OCI-M2 (cell line): Measurements from ENCODE around the gene LRP2.
A peak's percentile ranks its signal among the peaks of the same experiment; 100 is the strongest.

Experiments
- DNase-seq: peaks from one replicate; lab custom pipeline; 2025; ENCODE audit not compliant: unreplicated experiment; lab: John Stamatoyannopoulos, UW

LRP2 gene

DNA sequence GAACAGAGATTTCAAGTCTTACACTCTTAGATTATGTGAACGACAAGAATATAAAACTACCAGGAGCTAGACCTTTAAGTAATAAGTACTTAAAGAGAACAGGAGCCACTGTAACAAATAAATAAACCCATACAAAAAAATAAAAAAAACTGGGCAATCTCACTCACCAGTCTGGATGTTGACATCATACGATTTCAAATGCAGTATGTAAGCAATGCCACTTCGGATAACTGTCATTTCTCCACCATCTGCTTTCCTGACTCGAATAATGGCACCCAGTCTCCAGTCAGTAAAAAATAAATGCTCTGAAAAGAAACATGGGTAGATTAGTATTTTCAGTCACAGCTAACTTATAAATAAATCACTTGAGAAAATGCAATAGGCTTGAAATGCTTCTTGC, 115.1 kb downstream of the LRP2 start:
- no peak for DNase-seq

DNA sequence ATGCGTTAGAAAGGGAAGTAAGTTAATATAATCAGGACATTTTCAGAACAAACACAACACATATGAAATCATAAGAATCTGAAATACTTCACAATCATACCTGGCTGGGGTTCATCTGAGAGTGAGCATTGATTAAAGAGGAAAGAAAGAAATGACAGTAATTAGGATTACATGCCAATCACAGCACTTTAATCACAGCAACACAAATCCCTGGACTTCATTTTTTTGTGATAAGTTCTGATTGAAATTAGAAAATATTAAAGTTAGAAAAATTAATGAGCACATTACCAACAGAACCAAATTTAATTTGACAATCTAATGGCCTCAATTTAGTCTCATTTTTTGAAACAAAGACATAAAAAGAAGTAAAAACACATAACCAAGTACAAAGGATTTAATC, 121.9 kb downstream of the LRP2 start:
- no peak for DNase-seq

- no peak for DNase-seq
Measured at GRCh38 chr2:169237939-169238338, 124.4 kb downstream of the LRP2 start.

- DNase-seq: no peak
Measured at GRCh38 chr2:169237286-169237685, 125.0 kb downstream of the LRP2 start.

DNA sequence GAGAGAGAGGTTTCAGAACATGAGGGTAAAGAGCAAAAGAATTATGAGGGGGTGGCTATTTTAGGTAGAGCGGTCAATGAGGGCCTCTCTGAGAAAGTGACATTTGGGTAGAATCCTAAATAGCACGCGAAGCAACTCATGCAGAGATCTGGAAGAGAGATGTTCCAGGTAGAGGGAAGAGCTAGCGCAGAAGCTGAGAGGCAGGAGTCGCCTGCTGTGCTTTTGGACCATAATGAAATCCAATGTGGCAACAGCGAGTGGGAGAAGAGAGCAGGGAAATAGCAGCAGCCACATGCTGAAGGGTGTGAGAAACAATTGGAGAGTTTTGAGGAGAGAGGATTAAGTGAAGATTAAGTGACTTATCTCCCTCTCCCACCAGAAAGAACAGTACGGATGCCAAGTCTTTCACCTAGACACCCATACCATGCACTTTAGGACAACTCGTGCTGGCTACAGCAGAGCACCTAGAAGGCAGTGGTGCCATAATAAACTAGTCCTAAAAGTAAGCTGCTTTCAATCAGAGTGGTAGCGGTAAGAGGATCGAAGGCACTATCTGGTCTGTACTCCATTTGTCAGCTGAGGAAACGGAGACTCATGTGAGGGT, 129.7 kb downstream of the LRP2 start:
- DNase-seq: no peak

DNA sequence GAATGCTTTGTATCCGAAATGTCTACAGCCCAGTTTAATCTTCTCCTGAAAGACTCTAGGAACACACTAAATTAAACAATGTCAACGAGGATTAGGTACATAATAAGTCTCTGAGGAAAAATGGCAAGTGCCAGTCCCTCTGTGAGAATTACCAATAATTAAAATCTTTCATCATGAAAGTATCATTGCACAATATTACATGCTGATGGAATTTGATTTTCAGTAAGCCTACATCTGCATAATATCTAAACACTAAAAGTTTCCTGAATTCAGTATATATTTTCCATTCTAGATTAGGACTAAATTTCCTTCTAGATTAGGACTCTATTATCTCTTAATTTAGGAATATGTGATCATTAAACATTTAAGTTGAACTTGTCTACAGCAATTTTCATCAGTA, 132.1 kb downstream of the LRP2 start:
- no peak for DNase-seq

GRCh38 chr2:169229590-169229989, 132.7 kb downstream of the LRP2 start:
- no peak for DNase-seq

GRCh38 chr2:169225906-169226305, 136.4 kb downstream of the LRP2 start:
- no peak for DNase-seq

GRCh38 chr2:169225233-169225750, 137.0 kb downstream of the LRP2 start:
- DNase-seq: no peak

DNA sequence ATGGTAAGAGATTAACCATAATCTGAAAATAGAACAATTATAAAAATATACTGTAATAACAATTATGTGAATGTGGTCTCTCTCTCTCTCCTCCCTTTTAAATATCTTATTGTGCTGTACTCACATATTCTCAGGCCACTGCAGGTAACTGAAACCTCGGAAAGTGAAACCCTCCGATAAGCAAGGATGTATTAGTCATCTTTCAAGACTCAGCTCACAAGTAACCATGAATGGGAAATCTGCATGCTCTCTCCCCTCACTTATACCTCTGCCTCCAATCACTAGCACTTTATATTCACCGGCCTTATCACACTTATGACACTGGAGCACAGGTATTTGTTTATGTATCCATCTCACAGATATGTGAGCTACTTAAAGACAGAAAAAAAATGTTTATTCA, 139.7 kb downstream of the LRP2 start:
- no peak for DNase-seq

DNA sequence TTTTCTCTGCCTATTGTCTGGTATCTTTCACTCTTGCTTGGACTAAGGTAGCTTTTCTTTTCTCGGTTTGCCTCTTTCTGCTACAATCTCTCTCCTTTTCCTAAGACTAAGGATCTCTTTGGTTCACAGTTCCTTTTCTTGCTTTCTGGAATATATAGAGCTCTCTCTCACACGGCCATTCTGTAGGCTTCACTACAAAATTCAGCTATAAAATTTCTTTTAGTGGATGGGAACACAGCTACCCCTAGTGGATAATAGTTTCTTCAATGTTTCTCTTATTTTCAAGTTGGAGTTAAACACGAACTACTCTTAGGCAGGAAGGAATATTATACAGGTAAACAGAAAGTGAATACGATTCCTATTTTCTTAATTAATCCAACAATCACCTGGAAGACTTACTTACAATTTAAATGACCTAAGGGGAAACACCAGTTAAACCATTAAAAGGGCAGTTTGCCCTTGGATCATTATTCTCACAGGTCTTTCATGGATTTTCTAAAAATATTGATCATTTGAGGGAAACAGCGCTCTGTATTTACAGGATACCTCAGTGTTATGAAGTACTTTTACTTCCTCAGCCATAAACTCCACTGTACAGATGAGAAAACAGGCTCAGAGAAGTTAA, 140.5 kb downstream of the LRP2 start:
- peak; percentile 6 for DNase-seq

DNA sequence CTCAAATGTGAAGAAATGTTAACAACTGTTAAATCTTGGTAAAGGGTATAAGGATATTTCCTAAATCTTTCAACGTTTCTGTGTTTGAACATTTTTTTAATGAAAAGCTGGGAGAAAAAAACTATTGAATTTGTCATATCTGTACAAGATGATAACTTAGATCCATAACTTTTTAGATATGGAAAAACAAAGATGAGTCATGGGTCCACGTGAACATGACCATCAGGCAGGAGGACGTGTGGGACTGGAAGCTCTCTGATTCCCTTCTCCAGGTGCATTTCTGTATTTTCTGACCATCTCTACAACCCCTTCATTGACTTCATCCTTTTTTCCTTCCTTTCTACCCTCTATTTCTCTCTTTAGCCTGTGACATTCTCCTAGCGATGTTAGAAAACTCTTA, 151.4 kb downstream of the LRP2 start:
- no peak for DNase-seq

- no peak for DNase-seq
Measured at GRCh38 chr2:169208026-169208425, 154.3 kb downstream of the LRP2 start.

DNA sequence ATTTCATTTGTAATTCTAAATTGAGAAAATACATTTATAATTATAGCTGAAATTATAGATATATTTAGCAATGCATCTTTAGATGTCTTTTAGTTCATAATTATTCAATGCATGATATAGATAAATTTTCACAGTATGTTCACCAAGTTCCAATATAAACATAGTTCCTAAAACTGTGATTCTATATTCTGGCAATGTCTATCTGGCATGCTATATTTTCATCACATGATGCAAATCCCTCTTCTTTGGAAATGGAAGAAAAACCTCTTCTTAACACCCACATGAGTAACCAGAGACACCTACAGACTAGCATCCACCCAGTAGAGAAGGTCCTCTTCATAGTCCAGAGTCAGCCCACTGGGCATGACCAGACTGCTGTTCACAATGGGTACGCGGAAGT, 157.2 kb downstream of the LRP2 start:
- DNase-seq: no peak

DNA sequence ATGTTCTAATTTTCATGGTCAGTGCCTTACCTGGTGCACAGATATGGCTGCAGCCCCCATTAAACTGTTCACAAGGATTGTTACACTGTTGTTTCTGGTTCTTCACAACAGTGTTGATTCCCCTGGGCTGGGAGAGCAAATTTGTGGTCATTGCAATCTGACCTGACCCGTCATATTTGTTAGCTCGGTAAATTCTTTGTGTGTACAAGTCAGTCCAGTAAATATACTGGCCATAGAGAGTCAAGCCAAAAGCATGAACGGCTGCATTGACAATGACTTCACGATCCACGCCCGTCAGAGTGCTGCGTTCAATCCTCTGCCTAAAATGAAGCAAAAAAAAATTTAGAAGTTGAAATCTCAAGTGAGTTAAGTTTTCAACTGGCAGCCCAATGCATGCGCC, 158.4 kb downstream of the LRP2 start:
- no peak for DNase-seq

DNA sequence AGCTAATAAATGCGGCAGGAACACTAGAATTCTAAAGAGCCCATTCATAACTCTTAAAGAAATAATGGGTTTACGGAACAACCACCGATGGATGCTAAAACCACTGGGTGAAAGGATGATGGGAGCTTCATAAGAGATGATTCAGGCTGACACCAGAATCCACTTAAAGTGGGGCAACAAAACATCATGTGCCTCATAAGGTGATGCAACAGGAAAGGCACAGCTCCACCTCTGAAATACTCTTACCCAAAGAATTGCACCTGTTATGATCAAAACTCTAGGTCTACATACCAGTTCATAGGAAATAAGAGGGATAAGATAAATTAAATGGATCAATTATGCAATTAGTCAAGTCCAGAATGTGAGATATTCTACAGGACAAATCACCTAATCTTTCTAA, 161.6 kb downstream of the LRP2 start:
- DNase-seq: no peak

DNA sequence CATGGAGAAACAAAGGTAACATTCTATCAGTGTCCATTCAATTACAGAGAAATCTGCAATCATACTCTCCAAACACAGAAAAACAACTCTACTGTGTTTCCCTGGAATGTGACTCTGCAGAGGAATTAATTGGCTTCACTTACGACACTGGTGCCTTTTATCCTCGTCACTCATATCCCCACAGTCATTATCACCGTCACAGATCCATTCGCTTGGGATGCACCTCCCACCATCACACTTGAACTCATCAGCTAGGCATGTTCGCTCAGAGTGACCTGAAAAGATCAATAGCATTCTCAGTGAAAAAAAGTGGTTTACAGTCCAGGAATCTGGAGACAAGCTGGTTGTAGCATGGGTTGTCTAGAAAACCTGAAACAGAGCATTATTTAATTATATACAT, 168.7 kb downstream of the LRP2 start:
- no peak for DNase-seq

- DNase-seq: no peak
Measured at GRCh38 chr2:169190197-169190775, 172.0 kb downstream of the LRP2 start.

DNA sequence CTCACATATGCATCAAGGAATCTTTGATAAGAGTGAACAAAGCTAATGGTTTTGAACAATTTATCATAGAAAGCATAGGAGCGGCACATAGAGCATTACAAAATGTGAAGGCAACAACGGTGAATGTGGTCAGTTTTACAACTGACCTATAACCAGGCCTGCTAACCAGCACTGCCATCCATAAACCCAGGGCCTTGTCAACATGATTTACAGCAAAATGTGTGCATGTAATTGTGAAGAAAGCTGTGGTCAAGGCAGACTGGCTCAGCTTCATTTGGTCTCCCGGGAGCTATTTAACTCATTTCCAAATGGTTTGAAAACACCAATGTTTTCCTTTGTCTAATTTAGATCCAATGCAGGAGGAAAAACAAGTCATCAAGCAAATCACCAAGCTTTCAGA, 173.2 kb downstream of the LRP2 start:
- no peak for DNase-seq

GRCh38 chr2:169185711-169186110, 176.6 kb downstream of the LRP2 start:
- no peak for DNase-seq

DNA sequence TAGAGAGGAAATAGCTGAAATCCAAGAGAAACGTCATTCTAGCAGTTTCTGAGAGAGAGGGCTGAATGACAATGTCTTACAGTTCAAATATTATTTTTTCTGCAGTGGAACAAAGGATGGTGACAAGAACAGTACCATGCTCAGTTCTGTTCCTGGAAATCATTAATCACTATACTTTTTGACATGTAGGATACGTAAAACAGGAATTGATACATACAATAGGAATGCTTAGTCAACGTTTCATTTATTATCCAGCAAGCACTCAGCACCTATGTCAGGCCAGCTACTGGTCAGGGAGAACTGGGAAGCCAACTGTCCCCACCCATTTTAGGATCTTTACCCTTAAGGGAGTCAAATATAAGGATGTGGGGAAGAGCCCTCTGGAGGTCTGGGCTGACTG, 178.3 kb downstream of the LRP2 start:
- DNase-seq: no peak

DNA sequence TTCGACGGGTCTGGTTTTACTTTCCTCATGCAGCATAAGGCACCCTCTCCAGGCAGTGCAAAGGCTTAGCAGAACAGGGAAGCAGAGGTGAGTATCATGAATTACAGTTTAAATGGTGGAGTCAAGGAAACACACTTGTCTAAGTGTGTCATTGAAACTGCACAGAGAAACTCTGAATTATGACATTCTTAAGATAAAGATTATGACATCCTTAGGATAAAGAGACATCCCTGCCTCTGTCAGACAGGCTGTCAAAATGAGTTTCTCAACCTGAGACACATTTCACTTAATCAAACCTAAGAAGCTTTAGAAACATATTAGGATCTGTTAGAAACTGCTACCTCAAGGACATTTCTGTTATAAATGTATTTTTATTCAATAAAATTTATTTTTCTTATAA, 179.8 kb downstream of the LRP2 start:
- DNase-seq: no peak
